OCI-LY3 (cell line): Measurements from ENCODE around the gene CH25H.

ENCODE experiments used
- EZH2phosphoT487 ChIP-seq: fragments of 200-600 bp; shearing (Covaris generic); IDR thresholded peaks from 2 replicates; pipeline ENCODE4 v1.6.1; 2018; ENCODE audit warnings: antibody characterized with exemption, mixed run types, low read depth
- TF ChIP-seq, protein P1 (sequence below): fragments of 200-600, 300-600 bp; sonication (generic); IDR thresholded peaks from 2 replicates; pipeline ENCODE4 v1.5.1; 2014; ENCODE audit warnings: antibody characterized with exemption, low read length, low read depth

- TF ChIP-seq, protein P1, sequence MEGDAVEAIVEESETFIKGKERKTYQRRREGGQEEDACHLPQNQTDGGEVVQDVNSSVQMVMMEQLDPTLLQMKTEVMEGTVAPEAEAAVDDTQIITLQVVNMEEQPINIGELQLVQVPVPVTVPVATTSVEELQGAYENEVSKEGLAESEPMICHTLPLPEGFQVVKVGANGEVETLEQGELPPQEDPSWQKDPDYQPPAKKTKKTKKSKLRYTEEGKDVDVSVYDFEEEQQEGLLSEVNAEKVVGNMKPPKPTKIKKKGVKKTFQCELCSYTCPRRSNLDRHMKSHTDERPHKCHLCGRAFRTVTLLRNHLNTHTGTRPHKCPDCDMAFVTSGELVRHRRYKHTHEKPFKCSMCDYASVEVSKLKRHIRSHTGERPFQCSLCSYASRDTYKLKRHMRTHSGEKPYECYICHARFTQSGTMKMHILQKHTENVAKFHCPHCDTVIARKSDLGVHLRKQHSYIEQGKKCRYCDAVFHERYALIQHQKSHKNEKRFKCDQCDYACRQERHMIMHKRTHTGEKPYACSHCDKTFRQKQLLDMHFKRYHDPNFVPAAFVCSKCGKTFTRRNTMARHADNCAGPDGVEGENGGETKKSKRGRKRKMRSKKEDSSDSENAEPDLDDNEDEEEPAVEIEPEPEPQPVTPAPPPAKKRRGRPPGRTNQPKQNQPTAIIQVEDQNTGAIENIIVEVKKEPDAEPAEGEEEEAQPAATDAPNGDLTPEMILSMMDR = no peak
- TF ChIP-seq EZH2phosphoT487 = no peak
These were observed 2.4 kb downstream of the CH25H start for GRCh38 chr10:89204621-89205185.
